Osteoblast (primary cell): Measurements from ENCODE around the gene TMEM63A. TPM values are rescaled to one million over a fixed set of nuclear protein-coding genes. Genes with fewer than 3 reads are reported as not detected.

Source experiments
- DNase-seq: peaks from one replicate; pipeline ENCODE4 v3.0.0; 2011; ENCODE audit warnings: low spot score, mixed read lengths; ENCODE audit not compliant: insufficient read length; ENCODE audit errors: missing footprints
- H2AFZ ChIP-seq: 2 replicates; pipeline ENCODE4 v1.6.0; 2011; ENCODE audit warnings: mild to moderate bottlenecking, low read length
- H3K27ac ChIP-seq: 2 replicates; pipeline ENCODE4 v1.5.1; 2011; ENCODE audit warnings: mild to moderate bottlenecking, low read depth, low read length, moderate library complexity
- H3K27me3 ChIP-seq: 2 replicates; pipeline ENCODE4 v1.6.0; 2012; ENCODE audit warnings: mild to moderate bottlenecking, control low read depth, inconsistent platforms, low read length, moderate library complexity; ENCODE audit not compliant: insufficient read depth
- H3K36me3 ChIP-seq: 2 replicates; pipeline ENCODE4 v1.5.1; 2011; ENCODE audit warnings: mild to moderate bottlenecking, low read length, control low read depth, moderate library complexity; ENCODE audit not compliant: insufficient read depth
- H3K4me1 ChIP-seq: 2 replicates; pipeline ENCODE4 v1.5.1; 2011; ENCODE audit warnings: mild to moderate bottlenecking, low read length, control low read depth, moderate library complexity; ENCODE audit not compliant: insufficient read depth
- H3K4me2 ChIP-seq: 2 replicates; pipeline ENCODE4 v1.6.0; 2011; ENCODE audit warnings: mild to moderate bottlenecking, low read length; ENCODE audit not compliant: insufficient read depth
- H3K4me3 ChIP-seq: fragments of 200-600 bp; sonication (generic); 3 replicates; pipeline ENCODE4 v1.5.1; 2012; ENCODE audit warnings: mild to moderate bottlenecking, low read length, inconsistent platforms; ENCODE audit not compliant: insufficient read depth
- H3K79me2 ChIP-seq: 2 replicates; pipeline ENCODE4 v1.6.0; 2012; ENCODE audit warnings: mild to moderate bottlenecking, low read length, control low read depth, inconsistent platforms; ENCODE audit not compliant: insufficient read depth
- H3K9me3 ChIP-seq: 2 replicates; pipeline ENCODE4 v1.5.1; 2011; ENCODE audit warnings: low read depth, low read length, control low read depth
- H4K20me1 ChIP-seq: 2 replicates; pipeline ENCODE4 v1.6.0; 2012; ENCODE audit warnings: mild to moderate bottlenecking, low read length, control low read depth; ENCODE audit not compliant: insufficient read depth
- total RNA-seq: library from RNA; depleted of rRNA; stranded (reverse); fragments of >200 nt; gene quantifications from 2 replicates; pipeline ENCODE4 v1.2.3, GENCODE V29; 2012
- TF ChIP-seq, protein P1 (sequence below): IDR thresholded peaks from 2 replicates; pipeline ENCODE4 v1.5.1; 2011; ENCODE audit warnings: mild to moderate bottlenecking, low read depth, low read length, moderate library complexity; ENCODE audit errors: extremely low read depth

TMEM63A gene
- total RNA-seq, 1 donor = 23.2 TPM

DNA sequence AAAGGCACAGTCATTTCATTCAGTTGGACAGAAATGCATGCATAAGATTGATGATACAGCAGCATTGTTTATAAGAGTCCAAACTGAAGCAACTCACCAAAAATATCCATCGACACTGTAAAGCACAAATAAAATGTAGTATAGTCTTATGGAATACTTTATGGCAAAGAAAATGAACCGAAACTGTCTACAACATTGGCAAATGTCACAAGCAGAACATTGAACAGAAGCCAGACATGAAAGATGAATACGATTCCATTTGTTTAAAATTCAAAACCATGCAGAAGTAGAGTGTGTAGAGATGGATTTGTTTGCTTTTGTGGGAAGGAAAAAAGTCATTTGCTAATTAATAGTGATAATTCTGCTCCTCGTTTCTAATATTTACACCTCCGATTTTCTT lies 14.3 kb upstream of the TMEM63A start:
- H2AFZ ChIP-seq = no peak overlapping the region
- H4K20me1 ChIP-seq = no peaks in the 10 kb centered on the region
- TF ChIP-seq, protein P1, sequence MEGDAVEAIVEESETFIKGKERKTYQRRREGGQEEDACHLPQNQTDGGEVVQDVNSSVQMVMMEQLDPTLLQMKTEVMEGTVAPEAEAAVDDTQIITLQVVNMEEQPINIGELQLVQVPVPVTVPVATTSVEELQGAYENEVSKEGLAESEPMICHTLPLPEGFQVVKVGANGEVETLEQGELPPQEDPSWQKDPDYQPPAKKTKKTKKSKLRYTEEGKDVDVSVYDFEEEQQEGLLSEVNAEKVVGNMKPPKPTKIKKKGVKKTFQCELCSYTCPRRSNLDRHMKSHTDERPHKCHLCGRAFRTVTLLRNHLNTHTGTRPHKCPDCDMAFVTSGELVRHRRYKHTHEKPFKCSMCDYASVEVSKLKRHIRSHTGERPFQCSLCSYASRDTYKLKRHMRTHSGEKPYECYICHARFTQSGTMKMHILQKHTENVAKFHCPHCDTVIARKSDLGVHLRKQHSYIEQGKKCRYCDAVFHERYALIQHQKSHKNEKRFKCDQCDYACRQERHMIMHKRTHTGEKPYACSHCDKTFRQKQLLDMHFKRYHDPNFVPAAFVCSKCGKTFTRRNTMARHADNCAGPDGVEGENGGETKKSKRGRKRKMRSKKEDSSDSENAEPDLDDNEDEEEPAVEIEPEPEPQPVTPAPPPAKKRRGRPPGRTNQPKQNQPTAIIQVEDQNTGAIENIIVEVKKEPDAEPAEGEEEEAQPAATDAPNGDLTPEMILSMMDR = no peak
- H3K4me2 ChIP-seq = no peak overlapping the region
- H3K9me3 ChIP-seq = no peaks in the 10 kb centered on the region
- no peaks in the 10 kb centered on the region for H3K27me3 ChIP-seq
- no peaks in the 10 kb centered on the region for H3K79me2 ChIP-seq
- H3K36me3 ChIP-seq = no peaks in the 10 kb centered on the region
- no peak for DNase-seq
- H3K4me1 ChIP-seq = no peaks in the 10 kb centered on the region
- H3K4me3 ChIP-seq = no peak overlapping the region
- H3K27ac ChIP-seq = no peak overlapping the region

DNA sequence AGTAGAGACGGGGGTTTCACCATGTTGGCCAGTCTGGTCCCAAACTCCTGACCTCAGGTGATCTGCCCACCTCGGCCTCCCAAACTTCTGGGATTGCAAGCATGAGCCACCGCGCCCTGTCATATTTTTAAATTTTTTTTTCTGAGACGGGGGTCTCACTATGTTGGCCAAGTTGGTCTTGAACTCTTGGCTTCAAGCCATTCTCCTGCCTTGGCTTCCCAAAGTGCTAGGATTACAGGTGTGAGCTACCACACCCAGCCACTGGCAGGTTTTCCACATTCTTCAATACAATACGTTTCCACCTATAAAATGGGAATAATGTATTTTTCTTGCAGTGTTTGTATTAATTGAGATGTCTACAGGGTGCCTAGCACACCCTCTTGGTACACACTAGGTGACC lies 10.1 kb upstream of the TMEM63A start:
- TF ChIP-seq, protein P1 = no peak

DNA sequence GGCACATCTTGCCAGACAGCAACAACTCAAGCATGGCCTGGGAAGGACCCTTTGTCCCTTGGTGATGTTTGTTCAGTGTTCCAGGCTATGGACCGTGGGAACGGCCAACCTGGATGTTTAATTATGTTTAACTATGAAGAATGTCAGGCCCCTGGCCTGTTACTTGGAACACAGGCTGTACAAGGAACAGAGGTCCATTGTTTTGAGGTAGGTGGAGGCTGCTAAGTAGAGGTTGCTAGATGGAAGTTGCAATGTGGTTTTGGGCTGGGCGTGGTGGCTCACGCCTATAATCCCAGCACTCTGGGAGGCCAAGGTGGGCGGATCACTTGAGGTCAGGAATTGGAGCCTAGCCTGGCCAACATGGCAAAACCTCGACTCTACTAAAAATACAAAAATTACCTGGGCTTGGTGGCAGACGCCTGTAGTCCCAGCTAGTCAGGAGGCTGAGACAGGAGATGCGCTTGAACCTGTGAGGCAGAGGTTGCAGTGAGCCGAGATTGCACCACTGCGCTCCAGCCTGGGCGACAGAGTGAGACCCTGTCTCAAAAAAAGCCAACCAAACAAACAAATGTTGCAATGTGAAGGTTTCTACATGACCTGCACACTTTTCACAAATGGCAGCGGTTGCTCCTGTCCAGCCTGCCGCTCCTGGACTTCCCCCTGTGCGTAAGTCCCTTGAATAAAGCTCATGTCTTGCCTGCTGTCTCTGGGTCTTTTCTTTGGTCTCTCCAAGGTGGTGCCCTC lies 9.2 kb upstream of the TMEM63A start:
- H3K36me3 ChIP-seq = no peaks in the 10 kb centered on the region
- TF ChIP-seq, protein P1 = no peak

More for the DNA sequence above, 10.1 kb upstream of the TMEM63A start:
- no peak overlapping the region for H3K4me3 ChIP-seq
- no peaks in the 10 kb centered on the region for H3K36me3 ChIP-seq
- H3K79me2 ChIP-seq = no peaks in the 10 kb centered on the region
- no peak overlapping the region for H3K4me2 ChIP-seq
- peaks cover 5% of the 10 kb centered on the region for H3K4me1 ChIP-seq
- H3K9me3 ChIP-seq = no peaks in the 10 kb centered on the region
- H4K20me1 ChIP-seq = no peaks in the 10 kb centered on the region
- no peak overlapping the region for H3K27ac ChIP-seq
- H2AFZ ChIP-seq = no peak overlapping the region
- no peaks in the 10 kb centered on the region for H3K27me3 ChIP-seq
- no peak for DNase-seq

GRCh38 chr1:225890346-225891228 lies 8.4 kb upstream of the TMEM63A start:
- TF ChIP-seq, protein P1 = no peak
- H2AFZ ChIP-seq = no peak overlapping the region
- H4K20me1 ChIP-seq = no peaks in the 10 kb centered on the region
- no peaks in the 10 kb centered on the region for H3K79me2 ChIP-seq
- DNase-seq = peak; percentile 95
- no peaks in the 10 kb centered on the region for H3K27me3 ChIP-seq
- no peak overlapping the region for H3K27ac ChIP-seq
- no peaks in the 10 kb centered on the region for H3K9me3 ChIP-seq
- H3K4me1 ChIP-seq = peaks cover 5% of the 10 kb centered on the region
- no peaks in the 10 kb centered on the region for H3K36me3 ChIP-seq
- no peak overlapping the region for H3K4me3 ChIP-seq
- H3K4me2 ChIP-seq = no peak overlapping the region

More for the DNA sequence above, 9.2 kb upstream of the TMEM63A start:
- H3K4me2 ChIP-seq = no peak overlapping the region
- H3K9me3 ChIP-seq = no peaks in the 10 kb centered on the region
- peak; percentile 80 for DNase-seq
- H3K27me3 ChIP-seq = no peaks in the 10 kb centered on the region
- H3K4me1 ChIP-seq = peaks cover 5% of the 10 kb centered on the region
- H4K20me1 ChIP-seq = no peaks in the 10 kb centered on the region
- no peaks in the 10 kb centered on the region for H3K79me2 ChIP-seq
- no peak overlapping the region for H3K27ac ChIP-seq
- no peak overlapping the region for H2AFZ ChIP-seq
- no peak overlapping the region for H3K4me3 ChIP-seq
